Skeletal muscle cell (primary cell): ENCODE results near the gene DROSHA.

Experiments used
- DNase-seq: peaks from one replicate; pipeline ENCODE4 v3.0.0-alpha.2; 2010; ENCODE audit warnings: low read depth
- H3K4me3 ChIP-seq: 2 replicates; pipeline ENCODE4 v1.5.1; 2011; ENCODE audit warnings: low read depth, mild to moderate bottlenecking, control low read depth, low read length, moderate library complexity

Gene DROSHA

GRCh38 chr5:31427724-31428309, 104.1 kb downstream of the DROSHA start:
- no peak overlapping the region for H3K4me3 ChIP-seq
- no peak for DNase-seq

- DNase-seq = no peak
Measured at GRCh38 chr5:31427013-31427723, 104.7 kb downstream of the DROSHA start.

GRCh38 chr5:31421806-31422586, 109.9 kb downstream of the DROSHA start:
- no peak for DNase-seq
- no peak overlapping the region for H3K4me3 ChIP-seq

More at GRCh38 chr5:31427013-31427723, 104.7 kb downstream of the DROSHA start:
- H3K4me3 ChIP-seq = no peak overlapping the region

- no peak overlapping the region for H3K4me3 ChIP-seq
- DNase-seq = no peak
Measured at GRCh38 chr5:31417512-31417911, 114.4 kb downstream of the DROSHA start.

GRCh38 chr5:31416547-31416946, 115.3 kb downstream of the DROSHA start:
- DNase-seq = no peak
- H3K4me3 ChIP-seq = no peak overlapping the region

- DNase-seq = no peak
- H3K4me3 ChIP-seq = no peak overlapping the region
Measured at GRCh38 chr5:31415960-31416359, 115.9 kb downstream of the DROSHA start.

- DNase-seq = no peak
Measured at GRCh38 chr5:31415009-31415923, 116.6 kb downstream of the DROSHA start.

GRCh38 chr5:31413030-31413812, 118.7 kb downstream of the DROSHA start:
- no peak for DNase-seq

More at GRCh38 chr5:31415009-31415923, 116.6 kb downstream of the DROSHA start:
- no peak overlapping the region for H3K4me3 ChIP-seq

GRCh38 chr5:31412324-31412723, 119.6 kb downstream of the DROSHA start:
- H3K4me3 ChIP-seq = no peak overlapping the region
- no peak for DNase-seq

More at GRCh38 chr5:31413030-31413812, 118.7 kb downstream of the DROSHA start:
- no peak overlapping the region for H3K4me3 ChIP-seq

GRCh38 chr5:31410089-31410488, 121.8 kb downstream of the DROSHA start:
- H3K4me3 ChIP-seq = no peak overlapping the region
- no peak for DNase-seq

- peak; percentile 19 for DNase-seq
- no peak overlapping the region for H3K4me3 ChIP-seq
Measured at GRCh38 chr5:31408814-31409213, 123.1 kb downstream of the DROSHA start.

GRCh38 chr5:31407921-31408693, 123.8 kb downstream of the DROSHA start:
- no peak overlapping the region for H3K4me3 ChIP-seq
- DNase-seq = no peak

GRCh38 chr5:31404325-31404724, 127.6 kb downstream of the DROSHA start:
- DNase-seq = no peak

GRCh38 chr5:31401691-31402090, 130.2 kb downstream of the DROSHA start:
- no peak for DNase-seq
- H3K4me3 ChIP-seq = no peak overlapping the region

More at GRCh38 chr5:31404325-31404724, 127.6 kb downstream of the DROSHA start:
- no peak overlapping the region for H3K4me3 ChIP-seq

- no peak for DNase-seq
- no peak overlapping the region for H3K4me3 ChIP-seq
Measured at GRCh38 chr5:31397926-31398557, 133.9 kb downstream of the DROSHA start.

GRCh38 chr5:31396611-31397295, 135.1 kb downstream of the DROSHA start:
- DNase-seq = no peak
- no peak overlapping the region for H3K4me3 ChIP-seq
